IMR-90 (cell line): ENCODE data around the gene LPAR5.

Source experiments
- CTCF ChIP-seq: conservative IDR thresholded peaks from 2 replicates; pipeline ENCODE4 v1.5.1; 2012; ENCODE audit warnings: mild to moderate bottlenecking, low read depth, low read length, improper control_type of control experiment
- MAFK ChIP-seq: IDR thresholded peaks from 2 replicates; pipeline ENCODE4 v1.6.1; 2012; ENCODE audit warnings: low read depth, low read length, improper control_type of control experiment
- MXI1 ChIP-seq: IDR thresholded peaks from 2 replicates; pipeline ENCODE4 v1.6.1; 2012; ENCODE audit warnings: low read depth, mild to moderate bottlenecking, low read length, moderate library complexity, borderline replicate concordance
- POLR2A ChIP-seq: IDR thresholded peaks from 2 replicates; pipeline ENCODE4 v1.6.1; 2012; ENCODE audit warnings: mild to moderate bottlenecking, low read depth, low read length
- SMC3 ChIP-seq: fragments of 150-350 bp; IDR thresholded peaks from 2 replicates; pipeline ENCODE4 v1.6.1; 2016; ENCODE audit warnings: low read depth, mild to moderate bottlenecking, antibody characterized with exemption, low read length, moderate library complexity

DNA sequence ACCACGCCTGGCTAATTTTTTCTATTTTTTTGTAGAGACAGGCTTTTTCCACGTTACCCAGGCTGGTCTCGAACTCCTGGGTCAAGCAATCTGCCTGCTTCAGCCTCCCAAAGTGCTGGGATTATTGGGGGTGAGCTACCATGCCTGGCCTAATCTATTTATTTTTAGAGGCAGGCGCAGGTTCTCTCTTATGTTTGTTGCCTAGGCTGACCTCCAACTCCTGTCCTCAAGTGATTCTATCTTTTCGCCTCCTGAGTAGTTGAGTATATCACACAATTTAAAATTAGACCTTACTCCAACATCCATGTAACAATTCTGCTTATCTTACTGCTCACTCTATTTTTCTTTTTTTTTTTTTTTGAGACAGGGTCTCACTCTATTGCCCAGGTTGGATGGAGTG, 18.2 kb upstream of the LPAR5 start:
- TF ChIP-seq MXI1 (no peak), MAFK (no peak), CTCF (no peak), SMC3 (no peak), POLR2A (no peak)
